ENCODE results near the gene CD300LF.

Gene CD300LF

GRCh38 chr17:74712756-74713155 is at the start of gene CD300LF:
CD300LF (minus strand) TSS chr17:74712923; CDS start chr17:74712866, 57 bp downstream.
- DNase-seq (ENCODE audit: low read depth) = no peak

GRCh38 chr17:74761931-74762330 is 49.2 kb upstream of the CD300LF start:
- no peak for DNase-seq (ENCODE audit: low read depth)

- no peak for DNase-seq (ENCODE audit: low read depth)
Observed at GRCh38 chr17:74761419-74761818, 48.7 kb upstream of the CD300LF start.

GRCh38 chr17:74760404-74761105 is 47.8 kb upstream of the CD300LF start:
- no peak for DNase-seq (ENCODE audit: low read depth)

GRCh38 chr17:74759941-74760340 is 47.2 kb upstream of the CD300LF start:
- no peak for DNase-seq (ENCODE audit: low read depth)

- DNase-seq (ENCODE audit: low read depth) = no peak
Observed at GRCh38 chr17:74759243-74759801, 46.6 kb upstream of the CD300LF start.

GRCh38 chr17:74758848-74759168 is 46.1 kb upstream of the CD300LF start:
- DNase-seq (ENCODE audit: low read depth) = no peak

- DNase-seq (ENCODE audit: low read depth) = no peak
Observed at GRCh38 chr17:74757931-74758847, 45.5 kb upstream of the CD300LF start.

- DNase-seq (ENCODE audit: low read depth) = no peak
Observed at GRCh38 chr17:74757502-74757901, 44.8 kb upstream of the CD300LF start.

- no peak for DNase-seq (ENCODE audit: low read depth)
Observed at GRCh38 chr17:74756891-74757290, 44.2 kb upstream of the CD300LF start.

GRCh38 chr17:74755533-74755932 is 42.8 kb upstream of the CD300LF start:
- DNase-seq (ENCODE audit: low read depth) = no peak

- DNase-seq (ENCODE audit: low read depth) = no peak
Observed at GRCh38 chr17:74754832-74755231, 42.1 kb upstream of the CD300LF start.

GRCh38 chr17:74752822-74753401 is 40.2 kb upstream of the CD300LF start:
- DNase-seq (ENCODE audit: low read depth) = no peak

GRCh38 chr17:74752415-74752814 is 39.7 kb upstream of the CD300LF start:
- no peak for DNase-seq (ENCODE audit: low read depth)

GRCh38 chr17:74750327-74751069 is 37.8 kb upstream of the CD300LF start:
- DNase-seq (ENCODE audit: low read depth) = no peak

- no peak for DNase-seq (ENCODE audit: low read depth)
Observed at GRCh38 chr17:74750039-74750326, 37.3 kb upstream of the CD300LF start.

GRCh38 chr17:74749279-74750038 is 36.7 kb upstream of the CD300LF start:
- DNase-seq (ENCODE audit: low read depth) = peak; percentile 64

- DNase-seq (ENCODE audit: low read depth) = peak; percentile 95
Observed at GRCh38 chr17:74748529-74749278, 36.0 kb upstream of the CD300LF start, which contains the start of gene NHERF1. NHERF1 (plus strand) TSS chr17:74748628; CDS start chr17:74748847, 219 bp downstream.

GRCh38 chr17:74748279-74748528 is 35.5 kb upstream of the CD300LF start:
- DNase-seq (ENCODE audit: low read depth) = no peak

GRCh38 chr17:74746922-74747321 is 34.2 kb upstream of the CD300LF start:
- DNase-seq (ENCODE audit: low read depth) = peak; percentile 28

- DNase-seq (ENCODE audit: low read depth) = no peak
Observed at GRCh38 chr17:74746376-74746775, 33.7 kb upstream of the CD300LF start.

Data from ELR (cell line).